ENCODE measurements around the gene MYO1C. TPM values are rescaled to one million over a fixed set of nuclear protein-coding genes. Genes with fewer than 3 reads are reported as not detected.

MYO1C gene
- total and polyA plus RNA-seq, 9 of the 15 experiments (the other 6 are each of a cell fraction or from before 2014, with no cell fraction given): 0.46 to 32.5 (median 11.6) TPM

DNA sequence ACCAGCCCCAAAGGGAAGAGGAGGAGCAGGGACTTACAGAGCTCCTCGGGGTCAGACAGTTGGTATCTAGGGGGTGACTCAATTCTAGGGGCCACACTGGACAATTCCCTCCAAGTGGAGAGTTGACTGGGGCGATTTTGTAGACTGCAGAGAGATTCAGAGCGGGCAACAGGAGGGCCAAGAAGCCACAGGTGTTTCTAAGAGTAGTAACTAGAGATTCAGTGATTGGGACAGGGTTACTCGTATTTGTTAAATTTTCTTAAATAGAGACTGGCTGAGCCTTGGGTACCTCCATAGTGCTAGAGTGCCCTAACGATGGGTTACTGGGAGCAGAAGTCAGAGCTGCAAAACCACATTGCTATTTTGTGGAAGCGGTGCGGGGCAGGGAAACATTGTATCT, 27.2 kb upstream of the MYO1C start:
- CTCF ChIA-PET (ENCODE audit: low intra/inter-chr PET ratio): no interaction called here
- H3K36me3 ChIP-seq (ENCODE audit: control insufficient read depth, insufficient read depth, low read length): peaks cover 21% of the 10 kb centered on the region; the same call in 1 of the 3 replicates
- H3K4me3 ChIP-seq: no peak overlapping the region
- no peak for DNase-seq (ENCODE audit: extremely low read depth in 1 of 4, low spot score in 3 of 4)
- POLR2A ChIA-PET: interaction anchor here (0.6 to 1.1 kb wide), 3 partner anchors 14 to 120 kb away, joined by 3 to 6 read pairs (median 3); partner anchors contain the start of gene YWHAE
- intact Hi-C loops (cut with micrococcal nuclease) (loop anchor here (10.0 kb wide), 2 partner anchors 65 to 245 kb away; partner anchors contain the start of genes BHLHA9, CRK and TRARG1), in situ Hi-C loops (cut with MboI) (loop anchor here (10.0 kb wide), 1 partner anchor 245 kb away; the partner anchor contains the start of genes BHLHA9 and TRARG1)
- no peak for ATAC-seq
- H3K27ac ChIP-seq (ENCODE audit: extremely low read depth, low read depth, low read length): no peak overlapping the region
- no peak overlapping the region for H3K9ac ChIP-seq (ENCODE audit: insufficient read depth in 1 of 2, low read depth in 2 of 2, low read length in 2 of 2)
- no peaks in the 10 kb centered on the region for H3K9me3 ChIP-seq (replicated peaks; ENCODE audit: control insufficient read depth, insufficient read depth, low read depth, low read length)
- no peak overlapping the region for H3K4me2 ChIP-seq (ENCODE audit: insufficient read depth, low read length)
- no peak overlapping the region for H2AFZ ChIP-seq (ENCODE audit: low read depth, low read length)
- peaks cover 6 to 9% of the 10 kb centered on the region in 2 experiments; a peak in 3 of 5 replicates for H3K4me1 ChIP-seq (replicated peaks in 1 of 2; ENCODE audit: control insufficient read depth in 2 of 2, insufficient read depth in 2 of 2, low read length in 2 of 2)
- TF ChIP-seq ZNF354B (CRISPR knock-in tag; IDR thresholded peaks at IDR 0.05) (no peak), MEF2A (IDR thresholded peaks at IDR 0.05; ENCODE audit: control insufficient read depth, low read depth, low read length) (no peak), CXXC5 (CRISPR knock-in tag; IDR thresholded peaks at IDR 0.05) (no peak), MXD1 (CRISPR knock-in tag; IDR thresholded peaks at IDR 0.05; ENCODE audit: borderline replicate concordance, poor library complexity, severe bottlenecking) (no peak), ILF3 (IDR thresholded peaks at IDR 0.05; ENCODE audit: borderline replicate concordance) (no peak), TEAD2 (tag; IDR thresholded peaks at IDR 0.05) (no peak), ETV1 (tag; conservative IDR thresholded peaks at IDR 0.05; ENCODE audit: low read depth) (no peak), POLR2A (conservative IDR thresholded peaks at IDR 0.05) (no peak), EGR1 (conservative IDR thresholded peaks at IDR 0.05) (no peak), MITF (IDR thresholded peaks at IDR 0.05) (no peak), PTRF (tag; IDR thresholded peaks at IDR 0.05) (no peak), CHCHD3 (CRISPR knock-in tag; IDR thresholded peaks at IDR 0.05) (no peak), STAT5A (IDR thresholded peaks at IDR 0.05; ENCODE audit: borderline replicate concordance, low read length) (no peak), SAFB2 (IDR thresholded peaks at IDR 0.05; ENCODE audit: borderline replicate concordance, low read depth, low read length, severe bottlenecking) (no peak)
- TF ChIP-seq, protein P1, sequence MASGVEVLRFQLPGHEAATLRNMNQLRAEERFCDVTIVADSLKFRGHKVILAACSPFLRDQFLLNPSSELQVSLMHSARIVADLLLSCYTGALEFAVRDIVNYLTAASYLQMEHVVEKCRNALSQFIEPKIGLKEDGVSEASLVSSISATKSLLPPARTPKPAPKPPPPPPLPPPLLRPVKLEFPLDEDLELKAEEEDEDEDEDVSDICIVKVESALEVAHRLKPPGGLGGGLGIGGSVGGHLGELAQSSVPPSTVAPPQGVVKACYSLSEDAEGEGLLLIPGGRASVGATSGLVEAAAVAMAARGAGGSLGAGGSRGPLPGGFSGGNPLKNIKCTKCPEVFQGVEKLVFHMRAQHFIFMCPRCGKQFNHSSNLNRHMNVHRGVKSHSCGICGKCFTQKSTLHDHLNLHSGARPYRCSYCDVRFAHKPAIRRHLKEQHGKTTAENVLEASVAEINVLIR (CRISPR knock-in tag; IDR thresholded peaks at IDR 0.05): no peak
- TF ChIP-seq, protein P2, sequence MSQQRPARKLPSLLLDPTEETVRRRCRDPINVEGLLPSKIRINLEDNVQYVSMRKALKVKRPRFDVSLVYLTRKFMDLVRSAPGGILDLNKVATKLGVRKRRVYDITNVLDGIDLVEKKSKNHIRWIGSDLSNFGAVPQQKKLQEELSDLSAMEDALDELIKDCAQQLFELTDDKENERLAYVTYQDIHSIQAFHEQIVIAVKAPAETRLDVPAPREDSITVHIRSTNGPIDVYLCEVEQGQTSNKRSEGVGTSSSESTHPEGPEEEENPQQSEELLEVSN (IDR thresholded peaks at IDR 0.05; ENCODE audit: borderline replicate concordance in 1 of 2, extremely low read depth in 1 of 2, insufficient read depth in 1 of 2, insufficient read length in 1 of 2, low read depth in 1 of 2, low read length in 1 of 2, poor library complexity in 1 of 2, severe bottlenecking in 1 of 2): no peak
- H3K79me2 ChIP-seq (ENCODE audit: control insufficient read depth, insufficient read depth, low read length): peaks cover 25% of the 10 kb centered on the region
- WGBS (ENCODE audit: insufficient coverage, low coverage, missing lambda C conversion rate): 82% methylated on average over 7 of the region's 7 CpGs
- H3K9me1 ChIP-seq (ENCODE audit: control insufficient read depth, insufficient read depth, low read length): no peaks in the 10 kb centered on the region
- H3K27me3 ChIP-seq (ENCODE audit: control insufficient read depth in 2 of 2, insufficient read depth in 2 of 2, low read length in 2 of 2): no peaks in the 10 kb centered on the region
- no peak for FAIRE-seq
- no TSS peak for BruUV-seq (replicated peaks)
- H4K20me1 ChIP-seq (replicated peaks; ENCODE audit: control insufficient read depth, insufficient read depth, low read length): no peaks in the 10 kb centered on the region
